Measurements from ENCODE around the gene TIAM2.

The TIAM2 gene

DNA sequence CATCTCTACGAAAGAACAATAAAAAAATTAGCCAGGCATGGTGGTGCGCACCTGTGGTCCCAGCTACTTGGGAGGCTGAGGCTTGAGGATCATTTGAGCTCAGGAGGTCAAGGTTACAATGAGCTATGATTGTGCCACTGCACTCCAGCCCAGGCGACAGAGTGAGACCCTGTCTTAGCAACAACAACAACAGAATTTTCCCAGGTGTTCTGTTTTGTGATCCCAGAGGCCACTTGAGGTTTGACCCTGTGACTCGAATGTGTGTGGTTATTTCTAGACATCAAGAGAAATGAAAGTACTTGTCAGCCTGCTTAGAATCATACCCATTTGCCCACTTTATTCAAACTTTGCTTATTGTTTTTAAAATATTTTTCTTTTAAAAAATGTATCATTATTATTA is 151.1 kb downstream of the TIAM2 start:
- no peak for DNase-seq (ENCODE audit: extremely low spot score)
- POLR2A ChIA-PET = no interaction called here
- CTCF ChIA-PET = interaction anchor here (1.0 to 1.4 kb wide), 2 partner anchors 11 to 20 kb away, joined by 3 to 6 read pairs; no protein-coding TSS in a partner anchor
- TF ChIP-seq, protein P1, sequence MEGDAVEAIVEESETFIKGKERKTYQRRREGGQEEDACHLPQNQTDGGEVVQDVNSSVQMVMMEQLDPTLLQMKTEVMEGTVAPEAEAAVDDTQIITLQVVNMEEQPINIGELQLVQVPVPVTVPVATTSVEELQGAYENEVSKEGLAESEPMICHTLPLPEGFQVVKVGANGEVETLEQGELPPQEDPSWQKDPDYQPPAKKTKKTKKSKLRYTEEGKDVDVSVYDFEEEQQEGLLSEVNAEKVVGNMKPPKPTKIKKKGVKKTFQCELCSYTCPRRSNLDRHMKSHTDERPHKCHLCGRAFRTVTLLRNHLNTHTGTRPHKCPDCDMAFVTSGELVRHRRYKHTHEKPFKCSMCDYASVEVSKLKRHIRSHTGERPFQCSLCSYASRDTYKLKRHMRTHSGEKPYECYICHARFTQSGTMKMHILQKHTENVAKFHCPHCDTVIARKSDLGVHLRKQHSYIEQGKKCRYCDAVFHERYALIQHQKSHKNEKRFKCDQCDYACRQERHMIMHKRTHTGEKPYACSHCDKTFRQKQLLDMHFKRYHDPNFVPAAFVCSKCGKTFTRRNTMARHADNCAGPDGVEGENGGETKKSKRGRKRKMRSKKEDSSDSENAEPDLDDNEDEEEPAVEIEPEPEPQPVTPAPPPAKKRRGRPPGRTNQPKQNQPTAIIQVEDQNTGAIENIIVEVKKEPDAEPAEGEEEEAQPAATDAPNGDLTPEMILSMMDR (IDR thresholded peaks at IDR 0.05; ENCODE audit: control extremely low read depth, extremely low read depth, low read depth, missing control alignments) = no peak

DNA sequence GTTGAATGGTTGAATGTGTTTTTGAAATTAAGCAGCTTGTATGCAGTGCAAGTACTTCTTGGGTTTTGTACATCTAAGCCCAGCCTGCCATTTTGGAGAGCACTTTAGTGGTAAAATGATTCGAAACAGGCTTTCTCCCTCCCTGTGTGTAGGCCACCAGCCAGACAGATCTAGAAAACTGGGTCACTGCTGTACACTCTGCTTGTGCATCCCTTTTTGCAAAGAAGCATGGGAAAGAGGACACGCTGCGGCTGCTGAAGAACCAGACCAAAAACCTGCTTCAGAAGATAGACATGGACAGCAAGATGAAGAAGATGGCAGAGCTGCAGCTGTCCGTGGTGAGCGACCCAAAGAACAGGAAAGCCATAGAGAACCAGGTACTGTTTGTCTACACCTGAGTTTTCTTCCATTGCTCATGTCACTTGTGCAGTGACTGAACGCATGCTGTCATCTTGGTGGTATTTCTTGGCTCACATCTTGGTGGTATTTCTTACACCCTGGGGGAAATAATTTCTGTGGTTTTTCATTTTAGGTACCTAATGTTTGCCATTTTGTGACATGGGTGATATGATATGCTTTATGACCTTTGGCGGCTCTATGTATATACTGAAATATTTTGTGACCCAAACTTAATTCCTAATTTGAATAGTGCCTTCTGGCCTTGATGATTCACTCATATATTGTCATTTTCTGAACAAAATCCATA is 153.0 kb downstream of the TIAM2 start:
- DNase-seq (ENCODE audit: extremely low spot score) = no peak
- POLR2A ChIA-PET = no interaction called here
- CTCF ChIA-PET = interaction anchor here (1.1 to 1.4 kb wide), 2 partner anchors 220 to 472 kb away, joined by 3 read pairs; no protein-coding TSS in a partner anchor
- TF ChIP-seq, protein P1 (IDR thresholded peaks at IDR 0.05; ENCODE audit: control extremely low read depth, extremely low read depth, low read depth, missing control alignments) = no peak

GRCh38 chr6:155150967-155151671 is 156.0 kb downstream of the TIAM2 start:
- POLR2A ChIA-PET = no interaction called here
- TF ChIP-seq, protein P1 (IDR thresholded peaks at IDR 0.05; ENCODE audit: control extremely low read depth, extremely low read depth, low read depth, missing control alignments) = no peak

DNA sequence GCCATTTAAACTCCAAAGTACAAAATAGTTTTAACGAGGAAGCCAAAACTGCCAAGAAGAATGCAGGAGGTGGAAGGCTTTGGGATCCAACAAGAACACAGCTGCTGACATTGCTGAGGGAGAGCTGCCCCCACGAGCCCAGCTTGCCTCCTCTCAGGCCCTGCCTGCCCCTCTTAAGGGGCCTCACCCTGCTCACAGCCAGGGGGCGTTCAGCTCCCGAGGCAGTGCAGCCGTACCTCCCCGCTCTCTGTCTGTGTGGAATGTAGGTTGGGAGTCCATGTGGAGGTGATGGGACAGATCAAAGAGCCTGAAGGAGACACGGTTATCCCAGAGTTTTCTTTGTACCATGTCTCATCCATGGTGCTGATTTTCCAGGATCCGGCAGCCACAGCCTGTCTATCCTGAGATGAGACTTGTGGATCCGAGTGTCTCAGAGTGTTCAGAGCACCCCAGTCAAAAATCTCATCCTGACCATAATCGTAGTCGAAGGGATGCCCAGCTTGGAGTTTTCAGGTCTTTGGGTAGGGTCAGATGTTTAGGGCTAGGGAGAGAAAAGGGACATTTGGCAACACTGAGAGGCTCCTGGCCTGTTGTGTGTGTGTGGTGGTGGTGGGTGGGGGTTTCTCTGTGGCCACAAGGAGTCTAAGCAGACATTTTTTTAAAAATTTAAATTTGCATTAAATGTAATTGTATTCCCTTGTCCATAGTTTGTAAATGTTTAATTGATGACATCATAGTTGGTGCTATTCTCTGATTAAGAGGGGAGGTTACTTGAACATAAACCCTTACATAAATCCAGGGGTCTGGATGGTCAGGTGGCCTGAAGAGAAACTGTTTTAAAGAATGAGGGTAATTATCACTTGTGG is 157.3 kb downstream of the TIAM2 start:
- POLR2A ChIA-PET = no interaction called here
- TF ChIP-seq, protein P1 (IDR thresholded peaks at IDR 0.05; ENCODE audit: control extremely low read depth, extremely low read depth, low read depth, missing control alignments) = peak; percentile 29
- CTCF ChIA-PET = interaction anchor here (0.8 to 2.2 kb wide), 6 partner anchors 9 to 224 kb away, joined by 3 to 6 read pairs (median 4); no protein-coding TSS in a partner anchor
- no peak for DNase-seq (ENCODE audit: extremely low spot score)

More at GRCh38 chr6:155150967-155151671, 156.0 kb downstream of the TIAM2 start:
- DNase-seq (ENCODE audit: extremely low spot score) = no peak
- CTCF ChIA-PET = interaction anchor here (0.8 kb wide), 1 partner anchor 16 kb away, joined by 4 read pairs; no protein-coding TSS in a partner anchor

GRCh38 chr6:155154158-155154830 is 159.2 kb downstream of the TIAM2 start:
- no peak for DNase-seq (ENCODE audit: extremely low spot score)

More at GRCh38 chr6:155154158-155154830, 159.2 kb downstream of the TIAM2 start:
- TF ChIP-seq, protein P1 (IDR thresholded peaks at IDR 0.05; ENCODE audit: control extremely low read depth, extremely low read depth, low read depth, missing control alignments) = no peak
- CTCF ChIA-PET = interaction anchor here (0.7 to 2.2 kb wide), 9 partner anchors 9 to 478 kb away, joined by 3 to 6 read pairs (median 4); no protein-coding TSS in a partner anchor
- POLR2A ChIA-PET = no interaction called here
